GM23338 (cell line): ENCODE data around the gene SYT15.
"Not testable (repeated sequence)": the region's sequence is repeated elsewhere in the genome, so short reads cannot be mapped to it uniquely, and the experiment has no call there.

Source experiments
- CREB1 ChIP-seq: fragments of 250-450 bp; sonication (Bioruptor Pico); IDR thresholded peaks from 2 replicates; pipeline ENCODE4 v1.5.0; 2020; ENCODE audit warnings: low read depth, mild to moderate bottlenecking, moderate library complexity
- ETS1 ChIP-seq: IDR thresholded peaks from 2 replicates; pipeline ENCODE4 v1.6.1; 2016; ENCODE audit warnings: antibody characterized with exemption
- EZH2 ChIP-seq: fragments of 200-600 bp; sonication (generic); IDR thresholded peaks from one replicate; pipeline ENCODE4 v1.8.0; 2017; ENCODE audit warnings: antibody characterized with exemption, mild to moderate bottlenecking, low read depth; ENCODE audit not compliant: unreplicated experiment
- EZH2phosphoT487 ChIP-seq: fragments of 200-600 bp; sonication (generic); IDR thresholded peaks from one replicate; pipeline ENCODE4 v1.8.1; 2018; ENCODE audit warnings: antibody characterized with exemption; ENCODE audit not compliant: unreplicated experiment
- JUNB ChIP-seq: IDR thresholded peaks from one replicate; pipeline ENCODE4 v1.6.1; 2016; ENCODE audit warnings: antibody characterized with exemption; ENCODE audit not compliant: unreplicated experiment
- NANOG ChIP-seq: IDR thresholded peaks from 2 replicates; pipeline ENCODE4 v1.6.1; 2016; ENCODE audit warnings: antibody characterized with exemption, borderline replicate concordance
- POLR2AphosphoS5 ChIP-seq: IDR thresholded peaks from 2 replicates; pipeline ENCODE4 v1.6.1; 2016; ENCODE audit warnings: antibody characterized with exemption, low read depth
- STAT1 ChIP-seq: IDR thresholded peaks from one replicate; pipeline ENCODE4 v1.6.1; 2016; ENCODE audit warnings: antibody characterized with exemption; ENCODE audit not compliant: unreplicated experiment
- ZNF114 ChIP-seq: fragments of 250-450 bp; sonication (Bioruptor Pico); IDR thresholded peaks from 2 replicates; pipeline ENCODE4 v1.5.0; 2020; ENCODE audit warnings: mild to moderate bottlenecking, moderate library complexity
- ZNF331 ChIP-seq: fragments of 250-450 bp; sonication (Bioruptor Pico); IDR thresholded peaks from 2 replicates; pipeline ENCODE4 v1.5.0; 2020; ENCODE audit warnings: low read depth, mild to moderate bottlenecking, moderate library complexity
- TF ChIP-seq, protein P1 (sequence below), 2 experiments: fragments of 200-600 bp in 1 of 2; sonication (generic) in 1 of 2; conservative IDR thresholded peaks; 2 replicates each; pipeline versions ENCODE4 v1.5.1 to v1.6.1; 2016 to 2017; ENCODE audit warnings: antibody characterized with exemption in 2 of 2, low read depth in 2 of 2, mild to moderate bottlenecking in 2 of 2, moderate library complexity in 1 of 2
- TF ChIP-seq, protein P2 (sequence below): IDR thresholded peaks from one replicate; pipeline ENCODE4 v1.6.1; 2018; ENCODE audit warnings: antibody characterized with exemption; ENCODE audit not compliant: unreplicated experiment
- TF ChIP-seq, protein P3 (sequence below): fragments of 250-450 bp; sonication (Bioruptor Pico); IDR thresholded peaks from 2 replicates; pipeline ENCODE4 v1.5.0; 2020; ENCODE audit warnings: mild to moderate bottlenecking, moderate library complexity

DNA sequence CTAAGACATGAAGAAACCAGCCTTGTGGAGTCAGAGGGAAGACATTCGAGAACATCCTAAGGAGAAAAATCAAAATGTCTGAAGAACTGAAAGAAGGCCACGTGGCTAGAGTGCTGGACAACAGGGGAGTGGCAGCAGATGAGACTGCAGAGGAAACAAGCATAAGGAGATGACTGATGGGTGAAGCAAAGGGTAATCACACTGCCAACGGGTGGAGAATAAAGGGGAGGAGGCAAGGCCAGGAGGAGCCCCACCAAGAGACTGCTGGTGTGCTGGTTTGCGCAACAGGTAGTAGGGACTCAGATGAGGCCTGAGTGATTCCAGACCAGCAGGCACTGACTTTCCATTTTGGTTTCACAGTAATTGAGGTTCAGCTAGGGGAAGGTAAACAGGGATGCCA, 38.2 kb downstream of the SYT15 start:
- TF ChIP-seq ZNF114 (CRISPR knock-in tag); POLR2AphosphoS5; STAT1; EZH2; EZH2phosphoT487; JUNB; NANOG; ETS1; CREB1; ZNF331: not testable (repeated sequence)
- TF ChIP-seq, protein P1, sequence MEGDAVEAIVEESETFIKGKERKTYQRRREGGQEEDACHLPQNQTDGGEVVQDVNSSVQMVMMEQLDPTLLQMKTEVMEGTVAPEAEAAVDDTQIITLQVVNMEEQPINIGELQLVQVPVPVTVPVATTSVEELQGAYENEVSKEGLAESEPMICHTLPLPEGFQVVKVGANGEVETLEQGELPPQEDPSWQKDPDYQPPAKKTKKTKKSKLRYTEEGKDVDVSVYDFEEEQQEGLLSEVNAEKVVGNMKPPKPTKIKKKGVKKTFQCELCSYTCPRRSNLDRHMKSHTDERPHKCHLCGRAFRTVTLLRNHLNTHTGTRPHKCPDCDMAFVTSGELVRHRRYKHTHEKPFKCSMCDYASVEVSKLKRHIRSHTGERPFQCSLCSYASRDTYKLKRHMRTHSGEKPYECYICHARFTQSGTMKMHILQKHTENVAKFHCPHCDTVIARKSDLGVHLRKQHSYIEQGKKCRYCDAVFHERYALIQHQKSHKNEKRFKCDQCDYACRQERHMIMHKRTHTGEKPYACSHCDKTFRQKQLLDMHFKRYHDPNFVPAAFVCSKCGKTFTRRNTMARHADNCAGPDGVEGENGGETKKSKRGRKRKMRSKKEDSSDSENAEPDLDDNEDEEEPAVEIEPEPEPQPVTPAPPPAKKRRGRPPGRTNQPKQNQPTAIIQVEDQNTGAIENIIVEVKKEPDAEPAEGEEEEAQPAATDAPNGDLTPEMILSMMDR (conservative IDR thresholded peaks at IDR 0.05; ENCODE audit: low read depth in 2 of 2): not testable (repeated sequence)
- TF ChIP-seq, protein P2, sequence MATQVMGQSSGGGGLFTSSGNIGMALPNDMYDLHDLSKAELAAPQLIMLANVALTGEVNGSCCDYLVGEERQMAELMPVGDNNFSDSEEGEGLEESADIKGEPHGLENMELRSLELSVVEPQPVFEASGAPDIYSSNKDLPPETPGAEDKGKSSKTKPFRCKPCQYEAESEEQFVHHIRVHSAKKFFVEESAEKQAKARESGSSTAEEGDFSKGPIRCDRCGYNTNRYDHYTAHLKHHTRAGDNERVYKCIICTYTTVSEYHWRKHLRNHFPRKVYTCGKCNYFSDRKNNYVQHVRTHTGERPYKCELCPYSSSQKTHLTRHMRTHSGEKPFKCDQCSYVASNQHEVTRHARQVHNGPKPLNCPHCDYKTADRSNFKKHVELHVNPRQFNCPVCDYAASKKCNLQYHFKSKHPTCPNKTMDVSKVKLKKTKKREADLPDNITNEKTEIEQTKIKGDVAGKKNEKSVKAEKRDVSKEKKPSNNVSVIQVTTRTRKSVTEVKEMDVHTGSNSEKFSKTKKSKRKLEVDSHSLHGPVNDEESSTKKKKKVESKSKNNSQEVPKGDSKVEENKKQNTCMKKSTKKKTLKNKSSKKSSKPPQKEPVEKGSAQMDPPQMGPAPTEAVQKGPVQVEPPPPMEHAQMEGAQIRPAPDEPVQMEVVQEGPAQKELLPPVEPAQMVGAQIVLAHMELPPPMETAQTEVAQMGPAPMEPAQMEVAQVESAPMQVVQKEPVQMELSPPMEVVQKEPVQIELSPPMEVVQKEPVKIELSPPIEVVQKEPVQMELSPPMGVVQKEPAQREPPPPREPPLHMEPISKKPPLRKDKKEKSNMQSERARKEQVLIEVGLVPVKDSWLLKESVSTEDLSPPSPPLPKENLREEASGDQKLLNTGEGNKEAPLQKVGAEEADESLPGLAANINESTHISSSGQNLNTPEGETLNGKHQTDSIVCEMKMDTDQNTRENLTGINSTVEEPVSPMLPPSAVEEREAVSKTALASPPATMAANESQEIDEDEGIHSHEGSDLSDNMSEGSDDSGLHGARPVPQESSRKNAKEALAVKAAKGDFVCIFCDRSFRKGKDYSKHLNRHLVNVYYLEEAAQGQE: not testable (repeated sequence)
- TF ChIP-seq, protein P3, sequence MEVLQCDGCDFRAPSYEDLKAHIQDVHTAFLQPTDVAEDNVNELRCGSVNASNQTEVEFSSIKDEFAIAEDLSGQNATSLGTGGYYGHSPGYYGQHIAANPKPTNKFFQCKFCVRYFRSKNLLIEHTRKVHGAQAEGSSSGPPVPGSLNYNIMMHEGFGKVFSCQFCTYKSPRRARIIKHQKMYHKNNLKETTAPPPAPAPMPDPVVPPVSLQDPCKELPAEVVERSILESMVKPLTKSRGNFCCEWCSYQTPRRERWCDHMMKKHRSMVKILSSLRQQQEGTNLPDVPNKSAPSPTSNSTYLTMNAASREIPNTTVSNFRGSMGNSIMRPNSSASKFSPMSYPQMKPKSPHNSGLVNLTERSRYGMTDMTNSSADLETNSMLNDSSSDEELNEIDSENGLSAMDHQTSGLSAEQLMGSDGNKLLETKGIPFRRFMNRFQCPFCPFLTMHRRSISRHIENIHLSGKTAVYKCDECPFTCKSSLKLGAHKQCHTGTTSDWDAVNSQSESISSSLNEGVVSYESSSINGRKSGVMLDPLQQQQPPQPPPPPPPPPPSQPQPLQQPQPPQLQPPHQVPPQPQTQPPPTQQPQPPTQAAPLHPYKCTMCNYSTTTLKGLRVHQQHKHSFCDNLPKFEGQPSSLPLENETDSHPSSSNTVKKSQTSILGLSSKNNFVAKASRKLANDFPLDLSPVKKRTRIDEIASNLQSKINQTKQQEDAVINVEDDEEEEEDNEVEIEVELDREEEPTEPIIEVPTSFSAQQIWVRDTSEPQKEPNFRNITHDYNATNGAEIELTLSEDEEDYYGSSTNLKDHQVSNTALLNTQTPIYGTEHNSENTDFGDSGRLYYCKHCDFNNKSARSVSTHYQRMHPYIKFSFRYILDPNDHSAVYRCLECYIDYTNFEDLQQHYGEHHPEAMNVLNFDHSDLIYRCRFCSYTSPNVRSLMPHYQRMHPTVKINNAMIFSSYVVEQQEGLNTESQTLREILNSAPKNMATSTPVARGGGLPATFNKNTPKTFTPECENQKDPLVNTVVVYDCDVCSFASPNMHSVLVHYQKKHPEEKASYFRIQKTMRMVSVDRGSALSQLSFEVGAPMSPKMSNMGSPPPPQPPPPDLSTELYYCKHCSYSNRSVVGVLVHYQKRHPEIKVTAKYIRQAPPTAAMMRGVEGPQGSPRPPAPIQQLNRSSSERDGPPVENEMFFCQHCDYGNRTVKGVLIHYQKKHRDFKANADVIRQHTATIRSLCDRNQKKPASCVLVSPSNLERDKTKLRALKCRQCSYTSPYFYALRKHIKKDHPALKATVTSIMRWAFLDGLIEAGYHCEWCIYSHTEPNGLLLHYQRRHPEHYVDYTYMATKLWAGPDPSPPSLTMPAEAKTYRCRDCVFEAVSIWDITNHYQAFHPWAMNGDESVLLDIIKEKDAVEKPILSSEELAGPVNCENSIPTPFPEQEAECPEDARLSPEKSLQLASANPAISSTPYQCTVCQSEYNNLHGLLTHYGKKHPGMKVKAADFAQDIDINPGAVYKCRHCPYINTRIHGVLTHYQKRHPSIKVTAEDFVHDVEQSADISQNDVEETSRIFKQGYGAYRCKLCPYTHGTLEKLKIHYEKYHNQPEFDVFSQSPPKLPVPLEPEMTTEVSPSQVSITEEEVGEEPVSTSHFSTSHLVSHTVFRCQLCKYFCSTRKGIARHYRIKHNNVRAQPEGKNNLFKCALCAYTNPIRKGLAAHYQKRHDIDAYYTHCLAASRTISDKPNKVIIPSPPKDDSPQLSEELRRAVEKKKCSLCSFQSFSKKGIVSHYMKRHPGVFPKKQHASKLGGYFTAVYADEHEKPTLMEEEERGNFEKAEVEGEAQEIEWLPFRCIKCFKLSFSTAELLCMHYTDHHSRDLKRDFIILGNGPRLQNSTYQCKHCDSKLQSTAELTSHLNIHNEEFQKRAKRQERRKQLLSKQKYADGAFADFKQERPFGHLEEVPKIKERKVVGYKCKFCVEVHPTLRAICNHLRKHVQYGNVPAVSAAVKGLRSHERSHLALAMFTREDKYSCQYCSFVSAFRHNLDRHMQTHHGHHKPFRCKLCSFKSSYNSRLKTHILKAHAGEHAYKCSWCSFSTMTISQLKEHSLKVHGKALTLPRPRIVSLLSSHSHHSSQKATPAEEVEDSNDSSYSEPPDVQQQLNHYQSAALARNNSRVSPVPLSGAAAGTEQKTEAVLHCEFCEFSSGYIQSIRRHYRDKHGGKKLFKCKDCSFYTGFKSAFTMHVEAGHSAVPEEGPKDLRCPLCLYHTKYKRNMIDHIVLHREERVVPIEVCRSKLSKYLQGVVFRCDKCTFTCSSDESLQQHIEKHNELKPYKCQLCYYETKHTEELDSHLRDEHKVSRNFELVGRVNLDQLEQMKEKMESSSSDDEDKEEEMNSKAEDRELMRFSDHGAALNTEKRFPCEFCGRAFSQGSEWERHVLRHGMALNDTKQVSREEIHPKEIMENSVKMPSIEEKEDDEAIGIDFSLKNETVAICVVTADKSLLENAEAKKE (CRISPR knock-in tag): not testable (repeated sequence)
